ENCODE results near the gene SAMD4A. TPM values are rescaled to one million over a fixed set of nuclear protein-coding genes. Genes with fewer than 3 reads are reported as not detected.
A peak's percentile ranks its signal among the peaks of the same experiment; 100 is the strongest.

Gene SAMD4A
- total RNA-seq, 1 donor from 2014 or later = 14.4 TPM

DNA sequence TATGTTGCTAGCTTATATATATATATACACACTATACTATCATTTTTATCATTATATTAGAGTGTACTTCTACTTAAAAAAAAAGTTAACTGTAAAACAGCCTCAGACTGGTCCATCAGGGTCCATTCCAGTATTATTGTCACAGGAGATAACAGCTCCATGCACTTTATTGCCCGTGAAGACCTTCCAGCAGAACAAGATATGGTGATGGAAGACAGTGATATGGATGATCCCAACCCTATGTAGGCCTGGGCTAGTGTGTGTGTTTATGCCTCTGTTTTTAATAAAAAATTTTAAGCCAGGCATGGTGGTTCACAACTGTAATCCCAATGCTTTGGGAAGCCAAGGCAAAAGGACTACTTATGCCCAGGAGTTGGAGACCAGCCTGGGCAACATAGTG, 249.5 kb downstream of the SAMD4A start:
- peaks cover 30% of the 10 kb centered on the region for H3K4me1 Mint-ChIP-seq (ENCODE audit: unreplicated experiment)
- H3K36me3 Mint-ChIP-seq = no peaks in the 10 kb centered on the region
- H3K9me3 Mint-ChIP-seq = no peaks in the 10 kb centered on the region
- TF ChIP-seq, protein P1, sequence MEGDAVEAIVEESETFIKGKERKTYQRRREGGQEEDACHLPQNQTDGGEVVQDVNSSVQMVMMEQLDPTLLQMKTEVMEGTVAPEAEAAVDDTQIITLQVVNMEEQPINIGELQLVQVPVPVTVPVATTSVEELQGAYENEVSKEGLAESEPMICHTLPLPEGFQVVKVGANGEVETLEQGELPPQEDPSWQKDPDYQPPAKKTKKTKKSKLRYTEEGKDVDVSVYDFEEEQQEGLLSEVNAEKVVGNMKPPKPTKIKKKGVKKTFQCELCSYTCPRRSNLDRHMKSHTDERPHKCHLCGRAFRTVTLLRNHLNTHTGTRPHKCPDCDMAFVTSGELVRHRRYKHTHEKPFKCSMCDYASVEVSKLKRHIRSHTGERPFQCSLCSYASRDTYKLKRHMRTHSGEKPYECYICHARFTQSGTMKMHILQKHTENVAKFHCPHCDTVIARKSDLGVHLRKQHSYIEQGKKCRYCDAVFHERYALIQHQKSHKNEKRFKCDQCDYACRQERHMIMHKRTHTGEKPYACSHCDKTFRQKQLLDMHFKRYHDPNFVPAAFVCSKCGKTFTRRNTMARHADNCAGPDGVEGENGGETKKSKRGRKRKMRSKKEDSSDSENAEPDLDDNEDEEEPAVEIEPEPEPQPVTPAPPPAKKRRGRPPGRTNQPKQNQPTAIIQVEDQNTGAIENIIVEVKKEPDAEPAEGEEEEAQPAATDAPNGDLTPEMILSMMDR (conservative IDR thresholded peaks at IDR 0.05) = no peak
- no peak overlapping the region for H3K27ac Mint-ChIP-seq
- H3K4me3 Mint-ChIP-seq = no peak overlapping the region
- peaks cover 18% of the 10 kb centered on the region for H3K27me3 Mint-ChIP-seq
- no peak for DNase-seq (ENCODE audit: extremely low spot score, unreplicated experiment)

DNA sequence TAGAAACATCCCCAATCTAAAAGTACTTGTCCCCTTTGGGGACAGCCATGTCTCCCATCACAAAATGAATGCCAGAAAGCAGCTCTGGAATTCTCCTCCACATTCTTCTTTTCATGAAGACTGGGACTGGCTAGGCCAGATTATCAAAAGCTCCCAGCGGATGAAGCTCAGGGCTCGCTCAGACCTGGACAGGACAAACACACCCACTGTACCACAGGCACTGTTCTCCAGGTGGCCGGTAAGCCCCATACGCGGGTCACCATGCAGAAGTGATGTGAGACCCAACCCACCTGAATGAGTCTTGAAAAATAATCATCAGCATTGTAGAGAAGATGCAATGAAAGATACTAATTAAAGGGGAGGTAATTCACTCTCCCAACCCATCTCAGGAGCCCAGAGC, 250.6 kb downstream of the SAMD4A start:
- H3K4me1 Mint-ChIP-seq (ENCODE audit: unreplicated experiment) = peaks cover 30% of the 10 kb centered on the region
- H3K36me3 Mint-ChIP-seq = no peaks in the 10 kb centered on the region
- peaks cover 14% of the 10 kb centered on the region for H3K27me3 Mint-ChIP-seq
- no peaks in the 10 kb centered on the region for H3K9me3 Mint-ChIP-seq
- H3K27ac Mint-ChIP-seq = no peak overlapping the region
- TF ChIP-seq, protein P1 (conservative IDR thresholded peaks at IDR 0.05) = no peak
- H3K4me3 Mint-ChIP-seq = no peak overlapping the region
- no peak for DNase-seq (ENCODE audit: extremely low spot score, unreplicated experiment)

DNA sequence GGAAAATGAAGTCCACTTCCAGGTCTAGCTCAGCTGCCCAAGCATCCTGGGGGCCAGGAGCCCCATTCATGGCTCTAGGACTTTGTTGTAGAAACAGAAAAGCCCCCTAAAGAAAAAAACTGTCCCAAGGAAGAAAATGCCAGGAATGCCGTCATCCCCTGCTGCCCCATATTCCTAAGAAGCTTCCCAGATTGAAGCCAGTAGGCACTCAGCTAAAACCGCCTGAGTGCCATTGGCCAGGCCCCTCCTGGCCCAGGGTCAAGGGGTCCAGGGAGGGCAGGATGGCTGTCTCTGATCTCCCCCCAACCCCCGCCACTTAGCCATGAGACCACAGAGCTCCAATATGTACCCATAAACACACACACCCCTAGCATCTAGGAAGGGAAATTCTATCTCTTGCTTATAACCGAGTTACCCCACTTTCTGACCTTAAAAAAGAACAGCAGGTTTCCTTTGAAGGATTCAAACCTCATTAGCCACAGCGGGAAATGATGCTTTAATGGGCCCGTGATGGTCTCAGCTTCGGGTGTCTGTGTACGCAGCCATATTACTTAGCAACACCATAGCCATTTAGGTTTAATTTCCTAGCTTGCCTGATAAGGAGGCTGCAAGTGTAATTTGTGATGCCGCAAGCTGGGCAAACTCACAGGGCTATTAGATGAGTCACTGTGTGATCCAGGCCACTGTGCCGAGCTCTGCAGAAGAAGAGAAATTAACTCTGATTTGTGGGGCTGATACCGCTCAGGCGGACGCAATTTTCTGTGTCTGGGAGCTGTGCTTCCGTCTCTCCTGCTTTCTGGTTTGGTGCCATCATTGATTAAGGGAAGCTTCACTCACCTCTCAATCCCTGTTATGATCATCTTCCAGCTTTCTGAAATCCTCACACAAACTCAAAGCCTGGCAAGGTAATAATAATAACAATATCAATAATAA, 251.5 kb downstream of the SAMD4A start:
- H3K27me3 Mint-ChIP-seq = peaks cover 11% of the 10 kb centered on the region
- H3K4me3 Mint-ChIP-seq = peak overlapping the region; percentile 13
- H3K9me3 Mint-ChIP-seq = no peaks in the 10 kb centered on the region
- TF ChIP-seq, protein P1 (conservative IDR thresholded peaks at IDR 0.05) = no peak
- peak overlapping the region; percentile 79 for H3K27ac Mint-ChIP-seq
- DNase-seq (ENCODE audit: extremely low spot score, unreplicated experiment) = no peak
- H3K4me1 Mint-ChIP-seq (ENCODE audit: unreplicated experiment) = peaks cover 30% of the 10 kb centered on the region
- H3K36me3 Mint-ChIP-seq = no peaks in the 10 kb centered on the region

DNA sequence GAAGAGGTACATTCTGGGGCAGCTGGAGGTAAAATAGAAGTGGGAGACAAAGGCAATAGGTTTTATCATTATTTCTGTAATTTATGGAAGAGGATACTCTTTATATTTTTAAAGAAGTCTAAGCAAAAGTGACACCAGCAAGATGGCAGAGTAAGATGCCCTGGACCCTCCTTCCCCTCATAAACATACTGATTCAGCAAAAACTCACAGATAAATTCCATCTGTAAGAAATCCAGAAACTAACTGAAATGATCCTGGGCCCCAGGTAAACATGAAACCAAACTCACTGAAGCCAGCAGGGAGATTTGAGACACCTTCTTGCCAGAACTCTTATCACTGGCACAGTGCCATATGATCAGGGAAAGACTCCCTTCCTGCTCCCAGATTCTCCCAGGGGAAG, 255.8 kb downstream of the SAMD4A start:
- DNase-seq (ENCODE audit: extremely low spot score, unreplicated experiment) = no peak
- TF ChIP-seq, protein P1 (conservative IDR thresholded peaks at IDR 0.05) = no peak
- Mint-ChIP-seq H3K4me1 (ENCODE audit: unreplicated experiment) (peaks cover 18% of the 10 kb centered on the region), H3K27me3 (peaks cover 11% of the 10 kb centered on the region), H3K27ac (no peak overlapping the region), H3K9me3 (peaks cover 19% of the 10 kb centered on the region), H3K4me3 (no peak overlapping the region), H3K36me3 (no peaks in the 10 kb centered on the region)

DNA sequence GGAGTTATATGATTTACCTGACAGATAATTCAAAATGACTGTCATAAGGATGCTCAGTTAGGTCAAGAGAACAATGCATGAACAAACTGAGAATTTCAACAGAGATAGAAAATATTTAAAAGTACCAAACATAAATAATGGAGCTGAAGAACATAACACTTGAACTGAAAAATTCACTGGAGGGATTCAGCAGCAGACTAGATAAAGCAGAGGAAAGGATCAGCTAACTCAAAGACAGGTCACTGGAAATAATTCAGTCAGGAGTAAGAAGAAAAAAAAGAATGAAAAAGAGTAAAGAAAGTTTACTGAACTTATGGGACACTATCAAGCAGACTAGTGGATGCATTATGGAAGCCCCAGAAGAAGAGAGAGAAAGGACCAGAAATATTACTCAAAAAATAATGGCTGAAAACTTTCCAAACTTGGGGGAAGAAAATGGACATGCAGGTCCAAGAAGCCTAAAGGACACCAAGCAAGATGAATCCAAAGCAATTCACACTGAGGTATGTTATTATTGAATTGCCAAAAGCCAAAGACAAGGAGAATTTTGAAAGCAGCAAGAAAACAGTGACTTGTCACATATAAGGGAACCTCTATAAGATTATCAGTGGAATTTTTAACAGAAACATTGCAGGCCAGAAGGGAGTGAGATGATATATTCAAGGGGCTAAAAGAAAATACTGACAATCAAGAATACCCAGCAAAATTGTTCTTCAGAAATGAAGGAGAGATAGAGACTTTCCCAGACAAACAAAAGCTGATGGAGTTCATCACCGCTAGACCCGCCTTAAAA, 257.0 kb downstream of the SAMD4A start:
- no peak for DNase-seq (ENCODE audit: extremely low spot score, unreplicated experiment)
- no peak overlapping the region for H3K4me3 Mint-ChIP-seq
- peaks cover 9% of the 10 kb centered on the region for H3K4me1 Mint-ChIP-seq (ENCODE audit: unreplicated experiment)
- TF ChIP-seq, protein P1 (conservative IDR thresholded peaks at IDR 0.05) = no peak
- no peak overlapping the region for H3K27ac Mint-ChIP-seq
- peaks cover 11% of the 10 kb centered on the region for H3K27me3 Mint-ChIP-seq
- H3K36me3 Mint-ChIP-seq = no peaks in the 10 kb centered on the region
- peaks cover 19% of the 10 kb centered on the region for H3K9me3 Mint-ChIP-seq
